Inflammatory macrophage treated with lipopolysaccharide for 1 hour (primary cell): ENCODE measurements around the gene MEGF8.

Experiments
- DNase-seq, 2 donors: peaks; one replicate each; pipeline ENCODE4 v3.0.0-alpha.2; 2020 to 2022

MEGF8 gene, protein sequence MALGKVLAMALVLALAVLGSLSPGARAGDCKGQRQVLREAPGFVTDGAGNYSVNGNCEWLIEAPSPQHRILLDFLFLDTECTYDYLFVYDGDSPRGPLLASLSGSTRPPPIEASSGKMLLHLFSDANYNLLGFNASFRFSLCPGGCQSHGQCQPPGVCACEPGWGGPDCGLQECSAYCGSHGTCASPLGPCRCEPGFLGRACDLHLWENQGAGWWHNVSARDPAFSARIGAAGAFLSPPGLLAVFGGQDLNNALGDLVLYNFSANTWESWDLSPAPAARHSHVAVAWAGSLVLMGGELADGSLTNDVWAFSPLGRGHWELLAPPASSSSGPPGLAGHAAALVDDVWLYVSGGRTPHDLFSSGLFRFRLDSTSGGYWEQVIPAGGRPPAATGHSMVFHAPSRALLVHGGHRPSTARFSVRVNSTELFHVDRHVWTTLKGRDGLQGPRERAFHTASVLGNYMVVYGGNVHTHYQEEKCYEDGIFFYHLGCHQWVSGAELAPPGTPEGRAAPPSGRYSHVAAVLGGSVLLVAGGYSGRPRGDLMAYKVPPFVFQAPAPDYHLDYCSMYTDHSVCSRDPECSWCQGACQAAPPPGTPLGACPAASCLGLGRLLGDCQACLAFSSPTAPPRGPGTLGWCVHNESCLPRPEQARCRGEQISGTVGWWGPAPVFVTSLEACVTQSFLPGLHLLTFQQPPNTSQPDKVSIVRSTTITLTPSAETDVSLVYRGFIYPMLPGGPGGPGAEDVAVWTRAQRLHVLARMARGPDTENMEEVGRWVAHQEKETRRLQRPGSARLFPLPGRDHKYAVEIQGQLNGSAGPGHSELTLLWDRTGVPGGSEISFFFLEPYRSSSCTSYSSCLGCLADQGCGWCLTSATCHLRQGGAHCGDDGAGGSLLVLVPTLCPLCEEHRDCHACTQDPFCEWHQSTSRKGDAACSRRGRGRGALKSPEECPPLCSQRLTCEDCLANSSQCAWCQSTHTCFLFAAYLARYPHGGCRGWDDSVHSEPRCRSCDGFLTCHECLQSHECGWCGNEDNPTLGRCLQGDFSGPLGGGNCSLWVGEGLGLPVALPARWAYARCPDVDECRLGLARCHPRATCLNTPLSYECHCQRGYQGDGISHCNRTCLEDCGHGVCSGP (N-terminal part only)

GRCh38 chr19:42325308-42325895 is at the start of gene MEGF8:
MEGF8 (plus strand) TSS chr19:42325635; CDS start chr19:42326244, 609 bp downstream.
- DNase-seq, result peak; percentile 97 to 99

DNA sequence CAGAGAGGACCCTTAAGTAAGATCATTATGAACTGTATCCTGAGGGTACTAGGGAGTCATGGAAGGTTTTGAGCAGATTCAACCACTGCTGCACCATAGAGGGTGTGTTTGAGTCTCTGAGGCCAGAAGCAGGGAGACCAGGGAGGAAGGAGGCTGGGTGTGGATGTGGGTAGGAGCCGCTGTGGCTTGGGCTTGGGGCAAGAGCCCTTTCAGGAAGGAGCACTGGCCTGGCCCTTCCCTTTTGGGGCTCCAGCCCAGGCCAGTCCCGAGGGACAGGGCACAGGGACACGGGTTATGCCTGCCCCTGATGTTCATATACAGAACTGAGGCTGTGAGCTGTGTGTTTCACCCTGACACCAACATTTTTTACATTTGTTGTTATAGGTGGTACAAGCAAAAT is 49.2 kb upstream of the MEGF8 start:
- DNase-seq, result no peak

DNA sequence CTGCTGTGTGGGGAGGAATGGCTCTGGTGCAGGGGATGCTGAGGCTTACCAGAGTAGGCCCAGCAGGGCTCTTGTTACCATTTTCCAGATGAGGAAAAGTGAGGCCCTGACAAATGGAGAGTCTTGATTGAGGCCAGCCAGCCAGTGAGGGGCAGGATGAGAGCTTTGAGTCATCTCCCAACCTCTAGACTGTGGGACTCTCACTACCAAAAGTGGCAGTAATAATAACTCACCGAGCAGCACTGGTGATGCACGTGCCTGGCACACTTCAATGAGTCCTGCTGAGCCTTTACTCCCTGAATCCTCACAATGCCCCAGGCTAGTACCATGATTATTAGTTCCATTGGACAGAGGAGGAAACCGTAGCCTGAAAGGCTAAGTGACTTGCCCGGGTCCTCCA is 48.6 kb upstream of the MEGF8 start:
- no peak for DNase-seq

DNA sequence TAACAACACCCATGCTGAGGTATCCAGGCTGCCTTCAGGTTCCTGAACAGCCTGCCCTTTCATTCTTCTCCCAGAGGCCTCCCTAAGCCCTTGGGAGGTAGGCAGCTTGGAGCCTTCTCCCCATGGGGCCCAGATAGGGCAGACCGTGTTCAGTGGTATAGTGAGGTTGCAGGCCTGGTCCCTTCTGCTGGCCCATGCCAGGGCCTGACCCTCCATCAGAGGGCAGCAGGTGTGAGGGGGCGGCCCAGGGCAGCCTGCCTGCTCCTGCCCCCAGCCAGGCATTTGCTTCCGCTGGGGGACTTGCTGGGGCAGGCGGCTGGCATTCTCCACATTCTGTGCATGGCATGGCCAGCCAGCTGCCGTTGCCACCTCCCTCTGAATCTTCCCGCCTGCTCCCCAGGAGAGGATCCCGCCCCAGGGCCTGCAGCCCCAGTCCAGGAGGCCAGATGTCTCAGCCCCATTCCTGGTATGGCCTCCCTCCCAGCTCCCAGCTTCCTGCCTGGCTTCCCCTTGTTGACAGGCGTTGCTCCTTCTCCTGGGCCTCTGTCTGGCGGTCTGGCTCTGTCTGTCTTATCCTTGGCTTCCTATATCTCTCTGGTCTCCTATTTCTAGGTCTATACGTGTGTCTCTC is 47.5 kb upstream of the MEGF8 start:
- no peak for DNase-seq

- DNase-seq, result no peak
Measured at GRCh38 chr19:42278452-42279154, 46.8 kb upstream of the MEGF8 start.

DNA sequence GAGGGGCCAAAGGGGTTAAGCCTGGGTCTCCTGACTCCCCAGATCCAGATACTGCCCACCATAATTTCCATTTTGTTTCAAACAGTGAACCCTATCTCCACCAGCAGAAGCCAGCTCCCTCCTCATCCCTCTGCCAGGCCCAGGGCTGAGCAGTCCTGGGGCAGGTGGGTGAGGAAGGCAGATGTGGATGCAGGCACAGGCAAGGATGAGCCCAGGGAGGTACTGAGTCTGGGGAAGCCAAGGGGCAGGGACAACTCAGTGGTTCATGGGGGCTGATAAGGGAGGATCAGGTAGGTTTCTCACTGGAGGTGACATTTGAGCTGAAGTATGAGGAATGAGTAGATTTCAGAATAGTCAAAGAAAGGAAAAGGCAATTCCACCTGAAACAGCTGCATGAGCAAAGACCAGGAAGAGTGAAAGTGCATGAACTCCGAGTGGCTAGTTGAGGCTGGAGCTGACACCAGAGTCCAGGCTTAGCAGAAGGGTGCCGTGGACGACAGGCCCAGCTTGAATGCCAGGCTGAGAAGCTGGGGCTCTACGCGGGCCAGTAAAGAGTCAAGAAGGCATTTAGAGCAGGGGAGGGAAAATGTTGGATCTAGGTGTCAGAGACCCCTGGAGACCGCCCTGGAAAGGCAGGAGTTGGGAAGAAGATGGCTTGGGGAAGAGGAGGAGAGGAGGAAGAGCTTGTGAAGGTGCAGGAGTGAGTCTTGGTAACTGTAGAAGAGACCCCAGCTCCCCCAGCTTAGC is 46.1 kb upstream of the MEGF8 start:
- DNase-seq, result no peak

DNA sequence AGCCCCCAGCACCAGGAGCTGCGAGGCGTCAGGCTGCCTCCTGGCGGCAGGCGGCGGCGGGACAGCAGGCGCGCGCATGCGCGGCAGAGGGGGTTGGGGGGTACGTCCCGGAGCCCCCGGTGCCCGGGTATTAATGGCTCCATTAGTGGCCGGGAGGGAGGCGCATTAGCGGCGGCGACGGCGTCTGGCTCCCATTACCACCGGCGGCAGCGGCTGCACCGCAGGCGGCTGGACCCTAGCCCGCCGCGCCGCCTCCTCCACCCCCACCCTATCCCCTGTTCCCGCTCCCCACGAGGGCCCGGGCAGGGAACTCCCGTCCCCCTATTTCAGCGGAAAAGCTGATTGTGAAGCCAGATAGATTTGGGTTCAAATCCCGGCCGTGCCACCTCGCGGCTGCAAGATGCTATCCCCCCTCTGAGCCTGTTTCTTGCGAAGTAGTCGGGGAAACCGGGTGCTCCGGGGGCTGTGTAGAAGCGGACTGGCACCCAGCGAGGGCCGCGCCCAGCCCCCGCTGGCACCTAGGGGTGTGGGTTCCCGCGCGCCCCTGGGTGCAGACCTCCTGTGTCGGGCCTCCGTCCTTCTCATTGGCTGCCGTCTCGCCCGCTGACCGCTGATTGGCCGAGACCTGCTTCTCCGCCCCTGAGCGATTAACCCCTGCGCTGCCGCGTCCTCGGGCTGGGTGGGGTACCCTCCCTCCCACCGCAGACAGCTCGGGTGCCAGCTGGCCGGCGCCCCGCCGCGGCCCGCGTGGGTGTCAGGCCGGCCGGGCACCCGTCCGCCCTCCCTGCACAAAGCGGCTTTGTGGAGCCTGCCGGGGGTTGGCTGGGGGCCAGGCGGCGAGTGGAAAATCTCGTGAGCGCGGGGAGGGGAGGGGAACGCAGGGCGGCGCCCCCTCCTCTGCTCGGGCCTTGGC is 45.3 kb upstream of the MEGF8 start:
- peak; percentile 55 to 67 for DNase-seq

- DNase-seq, result no peak
Measured at GRCh38 chr19:42280815-42281145, 44.7 kb upstream of the MEGF8 start.

DNA sequence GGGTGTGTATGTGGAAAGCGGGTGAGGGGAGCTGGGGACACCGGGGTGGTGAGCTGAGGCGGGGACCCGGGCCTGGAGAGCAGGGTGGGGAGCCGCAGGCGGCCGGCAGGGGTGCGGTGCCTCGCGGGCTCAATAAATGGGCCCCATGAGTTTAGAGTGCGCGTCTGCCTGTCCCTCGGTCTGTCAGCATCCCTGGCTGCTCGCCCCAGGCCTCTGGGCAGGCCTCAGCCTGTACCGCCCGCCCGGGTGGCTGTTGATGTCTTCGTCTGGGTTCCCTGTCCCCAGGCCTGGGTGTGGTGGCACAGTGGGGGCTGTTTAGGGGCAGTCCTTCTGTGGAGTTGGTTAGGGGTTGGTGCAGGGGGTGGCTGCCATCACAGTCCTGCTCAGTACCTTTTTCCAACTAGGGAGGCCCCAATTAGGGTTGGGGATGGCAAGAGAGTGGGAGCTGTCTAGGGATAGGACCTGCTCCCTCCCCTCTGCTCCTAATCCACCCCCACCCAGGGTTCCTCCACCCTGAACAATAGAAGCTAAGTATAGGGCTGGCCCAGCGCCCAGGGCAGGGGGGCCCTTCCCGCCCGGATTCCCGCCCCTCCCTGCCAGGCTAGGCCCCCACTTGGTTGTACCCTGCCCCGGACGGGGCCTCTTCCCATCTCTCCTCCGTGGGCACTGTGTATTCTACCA is 44.1 kb upstream of the MEGF8 start:
- no peak for DNase-seq

GRCh38 chr19:42281827-42282762 is 43.3 kb upstream of the MEGF8 start:
- no peak for DNase-seq

DNA sequence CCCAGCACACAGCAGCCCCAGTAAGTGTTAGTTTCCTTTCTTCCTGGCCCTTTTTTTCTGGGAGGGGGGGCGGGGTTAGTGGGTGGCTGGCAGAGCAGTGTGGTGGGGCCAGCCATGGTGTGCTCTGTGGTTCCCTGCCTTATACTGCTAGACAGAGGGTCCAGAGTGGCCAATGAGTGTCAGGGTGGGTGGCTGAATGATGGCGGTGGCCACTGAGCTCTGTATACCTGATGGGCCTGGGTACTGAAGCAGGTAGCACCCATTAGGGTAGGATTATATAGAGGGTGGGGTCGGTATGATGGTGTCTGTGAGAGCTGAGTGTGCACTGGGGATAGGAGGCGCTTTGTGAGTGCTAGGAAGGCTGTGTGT is 42.6 kb upstream of the MEGF8 start:
- DNase-seq, result no peak

GRCh38 chr19:42283188-42284065 is 42.0 kb upstream of the MEGF8 start:
- DNase-seq, result peak; percentile 89 to 94

- DNase-seq, result peak; percentile 50 to 71
Measured at GRCh38 chr19:42284066-42284501, 41.4 kb upstream of the MEGF8 start.

DNA sequence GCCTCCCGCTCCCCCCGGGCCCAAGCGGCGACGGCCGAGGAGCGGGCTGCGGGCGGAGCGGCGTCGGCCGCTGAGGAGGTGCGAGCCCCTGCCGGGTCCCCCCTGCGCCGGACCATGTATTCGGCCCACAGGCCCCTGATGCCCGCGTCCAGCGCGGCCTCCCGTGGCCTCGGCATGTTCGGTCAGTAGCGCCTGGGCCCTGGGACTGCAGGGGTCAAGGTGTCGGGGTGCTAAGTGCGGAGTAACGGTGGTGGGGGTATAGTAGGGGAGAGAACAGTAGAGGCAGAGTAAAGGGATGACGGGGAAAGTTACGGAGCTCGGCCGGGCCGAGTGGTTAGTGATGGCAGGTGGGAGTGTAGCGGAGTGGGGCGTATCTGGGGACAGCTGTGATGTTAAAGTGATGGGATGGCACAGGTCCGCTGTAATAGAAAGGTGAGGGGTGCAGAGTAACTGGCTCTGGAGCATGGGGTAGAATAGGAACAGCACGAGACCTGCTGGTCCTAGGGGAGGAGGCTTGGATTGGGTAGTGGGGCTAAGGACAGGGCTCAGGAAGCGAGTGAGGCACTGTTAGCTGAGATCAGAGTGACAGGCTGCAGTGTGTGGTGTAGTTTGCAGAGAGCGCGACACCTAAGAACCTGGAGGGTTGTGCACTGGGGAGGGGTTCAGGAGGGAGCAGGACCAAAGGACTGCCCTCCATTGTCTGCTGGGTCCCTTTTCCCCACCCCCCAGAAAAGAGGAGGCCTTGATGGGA is 40.7 kb upstream of the MEGF8 start:
- DNase-seq, result no peak

- DNase-seq, result no peak
Measured at GRCh38 chr19:42285541-42285941, 39.9 kb upstream of the MEGF8 start.

DNA sequence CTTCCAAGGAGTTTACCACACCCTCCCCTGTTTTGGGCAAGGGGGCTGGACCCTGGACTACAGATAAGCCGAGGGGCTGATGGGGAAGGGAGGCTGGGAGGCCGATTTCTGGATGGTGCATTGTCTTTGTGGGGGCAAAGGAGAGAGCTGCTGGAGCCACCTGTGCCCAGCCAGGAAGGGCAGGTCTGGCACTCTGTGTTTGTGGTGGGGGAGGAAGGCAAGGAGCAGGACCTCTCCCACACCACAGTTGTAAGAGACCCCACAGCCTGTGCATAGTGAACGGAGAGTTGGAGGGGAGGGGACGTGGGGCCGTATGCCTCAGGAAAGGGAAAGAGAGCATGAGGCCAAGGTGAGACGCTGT is 39.5 kb upstream of the MEGF8 start:
- no peak for DNase-seq
